KMS-11 (cell line): ENCODE results near the gene FOXN1.

Experiments used
- H2AFZ ChIP-seq: fragments of 200-600 bp; sonication (generic); 2 replicates; pipeline ENCODE4 v1.6.1; 2016; ENCODE audit warnings: antibody characterized with exemption, mixed run types, low read depth
- H3K27ac ChIP-seq: fragments of 200-600 bp; sonication (generic); 2 replicates; pipeline ENCODE4 v1.6.1; 2016; ENCODE audit warnings: mild to moderate bottlenecking, mixed run types
- H3K27me3 ChIP-seq: fragments of 200-600 bp; sonication (generic); 2 replicates; pipeline ENCODE4 v1.6.1; 2017; ENCODE audit warnings: mild to moderate bottlenecking, low read depth, mixed run types, moderate library complexity; ENCODE audit not compliant: insufficient read depth
- H3K36me3 ChIP-seq: fragments of 200-600 bp; sonication (generic); 2 replicates; pipeline ENCODE4 v1.6.1; 2017; ENCODE audit warnings: mild to moderate bottlenecking, mixed run types; ENCODE audit not compliant: insufficient read depth
- H3K4me1 ChIP-seq: fragments of 200-600 bp; sonication (generic); 2 replicates; pipeline ENCODE4 v1.6.1; 2016; ENCODE audit warnings: mild to moderate bottlenecking, low read depth, mixed run types; ENCODE audit not compliant: poor library complexity, severe bottlenecking
- H3K4me2 ChIP-seq: fragments of 200-600 bp; sonication (generic); 2 replicates; pipeline ENCODE4 v1.7.0; 2016; ENCODE audit warnings: mild to moderate bottlenecking, mixed run types
- H3K4me3 ChIP-seq: fragments of 200-600 bp; sonication (generic); IDR thresholded peaks from 2 replicates; pipeline ENCODE4 v1.6.1; 2017; ENCODE audit warnings: low read depth, low read length, mixed read lengths; ENCODE audit not compliant: insufficient read depth
- H3K79me2 ChIP-seq: fragments of 200-600 bp; sonication (generic); 2 replicates; pipeline ENCODE4 v1.6.1; 2016; ENCODE audit warnings: low read depth, mixed run types; ENCODE audit not compliant: insufficient read depth
- H3K9ac ChIP-seq: fragments of 200-600 bp; sonication (generic); 2 replicates; pipeline ENCODE4 v1.6.1; 2016; ENCODE audit warnings: mild to moderate bottlenecking, mixed run types
- H4K20me1 ChIP-seq: fragments of 200-600 bp; sonication (generic); 2 replicates; pipeline ENCODE4 v1.6.1; 2016; ENCODE audit warnings: mild to moderate bottlenecking, mixed run types; ENCODE audit not compliant: insufficient read depth
- CTCF ChIP-seq: fragments of 200-600 bp; sonication (generic); conservative IDR thresholded peaks from 2 replicates; pipeline ENCODE4 v1.6.1; 2017; ENCODE audit warnings: low read depth, mild to moderate bottlenecking, antibody characterized with exemption, low read length, moderate library complexity, mixed read lengths

The FOXN1 gene

GRCh38 chr17:28554565-28554964, 48.4 kb downstream of the FOXN1 start:
- Histone ChIP-seq H3K4me3 (no peak overlapping the region), H4K20me1 (no peaks in the 10 kb centered on the region), H3K9ac (no peak overlapping the region), H3K36me3 (no peaks in the 10 kb centered on the region; the same call in 1 of the 2 replicates), H3K4me2 (no peak overlapping the region), H3K27ac (no peak overlapping the region), H2AFZ (no peak overlapping the region), H3K4me1 (peaks cover 30% of the 10 kb centered on the region), H3K79me2 (no peaks in the 10 kb centered on the region), H3K27me3 (0 out of 2 replicates have a peak, but pooled peaks cover 8% of the 10 kb centered on the region)
- TF ChIP-seq CTCF, result no peak

DNA sequence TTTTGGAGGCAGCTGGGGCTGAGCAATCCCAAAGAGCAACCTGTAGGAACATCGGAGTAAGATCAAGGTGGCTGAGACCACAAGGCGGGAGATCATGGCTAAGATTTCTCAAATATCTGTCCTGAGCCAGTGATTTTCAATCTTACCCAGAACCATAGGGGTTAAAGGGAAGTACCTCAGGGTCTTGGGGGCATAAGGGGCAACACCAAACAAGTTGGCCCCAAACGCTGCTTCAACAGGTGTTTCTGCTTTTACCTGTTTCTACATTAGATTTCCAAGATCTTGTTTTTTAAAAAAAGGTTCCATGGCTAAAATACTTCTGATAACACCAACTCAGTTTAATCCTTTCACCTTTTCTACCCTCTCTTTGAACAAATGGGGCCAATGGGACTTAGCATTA, 48.9 kb downstream of the FOXN1 start:
- Histone ChIP-seq H3K79me2 (no peaks in the 10 kb centered on the region), H3K36me3 (no peaks in the 10 kb centered on the region; the same call in 1 of the 2 replicates), H3K4me3 (no peak overlapping the region), H3K27me3 (0 out of 2 replicates have a peak, but pooled peaks cover 8% of the 10 kb centered on the region), H4K20me1 (no peaks in the 10 kb centered on the region), H2AFZ (no peak overlapping the region), H3K4me1 (peaks cover 26% of the 10 kb centered on the region), H3K27ac (no peak overlapping the region), H3K9ac (no peak overlapping the region), H3K4me2 (no peak overlapping the region)
- no peak for TF ChIP-seq CTCF

DNA sequence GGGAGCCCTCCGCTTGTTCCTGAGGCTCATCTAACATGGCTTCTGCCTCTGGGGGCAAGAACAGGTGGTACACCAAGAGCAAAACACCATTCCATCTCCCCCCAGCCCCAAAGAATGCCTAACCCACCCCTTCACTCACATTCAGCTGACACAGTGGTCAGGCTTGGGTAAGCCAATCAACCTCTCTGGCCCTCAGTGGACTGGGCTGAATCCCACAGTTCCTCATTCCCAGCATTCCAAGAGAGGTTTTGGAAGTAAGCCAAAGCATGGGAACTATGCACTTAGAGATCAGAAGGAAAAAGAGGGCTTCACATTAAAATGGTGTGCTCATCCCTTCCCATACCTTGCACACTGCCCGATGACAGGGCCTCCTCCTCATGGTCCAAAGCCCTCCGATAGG, 57.3 kb downstream of the FOXN1 start:
- H3K4me2 ChIP-seq, result no peak overlapping the region

DNA sequence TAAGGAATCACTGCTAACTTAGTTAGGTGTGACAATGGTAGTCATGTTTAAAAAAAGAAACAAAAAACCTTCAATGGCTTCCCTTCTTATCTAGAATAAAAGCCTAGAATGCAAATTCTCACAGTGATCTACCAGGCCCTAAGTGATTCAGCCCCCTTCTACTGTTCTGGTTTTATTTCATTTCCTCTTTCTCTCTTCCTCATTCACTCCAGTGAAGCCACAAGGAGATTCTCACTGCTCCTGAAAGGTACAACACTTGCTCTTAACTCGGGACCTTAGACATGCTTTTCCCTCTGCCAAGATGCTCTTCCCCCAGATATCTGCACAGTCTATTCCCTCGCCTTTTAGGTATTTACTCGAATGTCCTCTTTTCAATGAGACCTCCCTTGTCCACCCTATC, 61.5 kb downstream of the FOXN1 start:
- H3K27ac ChIP-seq, result no peak overlapping the region
- no peak overlapping the region for H2AFZ ChIP-seq
- no peak for TF ChIP-seq CTCF
- H3K4me1 ChIP-seq, result peaks cover 34% of the 10 kb centered on the region
- peaks cover 48% of the 10 kb centered on the region for H3K79me2 ChIP-seq
- no peak overlapping the region for H3K4me3 ChIP-seq
- no peak overlapping the region for H3K9ac ChIP-seq
- H3K36me3 ChIP-seq, result no peaks in the 10 kb centered on the region
- no peak overlapping the region for H3K4me2 ChIP-seq
- no peaks in the 10 kb centered on the region for H4K20me1 ChIP-seq
- H3K27me3 ChIP-seq, result no peaks in the 10 kb centered on the region

More for the DNA sequence above, 57.3 kb downstream of the FOXN1 start:
- H3K27ac ChIP-seq, result no peak overlapping the region
- H3K27me3 ChIP-seq, result no peaks in the 10 kb centered on the region
- H3K4me3 ChIP-seq, result no peak overlapping the region
- peaks cover 7% of the 10 kb centered on the region for H3K4me1 ChIP-seq
- no peak for TF ChIP-seq CTCF
- H3K79me2 ChIP-seq, result peaks cover 23% of the 10 kb centered on the region; the same call in 1 of the 2 replicates
- no peak overlapping the region for H3K9ac ChIP-seq
- H2AFZ ChIP-seq, result no peak overlapping the region
- H3K36me3 ChIP-seq, result peaks cover 4% of the 10 kb centered on the region; the same call in 1 of the 2 replicates
- no peaks in the 10 kb centered on the region for H4K20me1 ChIP-seq
